ENCODE results near the gene G6PD.
"Not testable (repeated sequence)": the region's sequence is repeated elsewhere in the genome, so short reads cannot be mapped to it uniquely, and the experiment has no call there.

Gene G6PD

DNA sequence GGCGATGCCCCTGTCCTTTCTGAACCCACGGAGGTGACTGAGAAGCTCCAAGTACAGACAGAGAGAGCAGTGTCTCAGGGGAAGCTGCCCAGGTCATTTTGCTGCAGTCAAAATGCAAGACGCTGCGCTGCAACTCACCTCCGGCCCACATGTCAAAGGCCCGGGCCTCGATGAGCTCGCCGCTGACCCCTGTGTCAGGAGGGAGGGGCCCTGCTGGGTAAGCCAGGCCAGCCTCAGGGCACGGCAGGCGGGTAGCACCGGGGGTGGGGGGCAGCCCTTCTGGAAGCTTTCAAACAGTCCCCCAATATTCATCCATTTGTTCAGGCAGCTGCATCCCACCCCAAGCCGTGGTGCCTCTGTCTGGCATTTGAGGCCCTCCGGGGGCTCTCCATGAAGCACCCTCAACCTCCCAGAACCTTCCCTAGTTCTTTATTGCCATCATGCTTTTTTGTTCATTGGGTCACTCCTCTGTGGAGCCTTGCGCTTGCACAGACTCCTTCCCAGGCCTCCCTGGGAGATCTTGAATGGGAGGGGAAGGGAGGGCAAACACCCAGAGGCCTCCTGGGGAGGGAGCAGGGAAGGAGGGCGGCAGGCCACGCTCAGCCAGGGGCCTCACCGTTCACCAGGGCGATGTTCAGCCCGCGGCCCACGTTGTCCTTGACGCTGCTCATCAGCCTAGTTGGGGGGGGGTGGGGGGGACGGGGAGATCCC, 38.8 kb downstream of the G6PD start:
- TF ChIP-seq, protein P1, sequence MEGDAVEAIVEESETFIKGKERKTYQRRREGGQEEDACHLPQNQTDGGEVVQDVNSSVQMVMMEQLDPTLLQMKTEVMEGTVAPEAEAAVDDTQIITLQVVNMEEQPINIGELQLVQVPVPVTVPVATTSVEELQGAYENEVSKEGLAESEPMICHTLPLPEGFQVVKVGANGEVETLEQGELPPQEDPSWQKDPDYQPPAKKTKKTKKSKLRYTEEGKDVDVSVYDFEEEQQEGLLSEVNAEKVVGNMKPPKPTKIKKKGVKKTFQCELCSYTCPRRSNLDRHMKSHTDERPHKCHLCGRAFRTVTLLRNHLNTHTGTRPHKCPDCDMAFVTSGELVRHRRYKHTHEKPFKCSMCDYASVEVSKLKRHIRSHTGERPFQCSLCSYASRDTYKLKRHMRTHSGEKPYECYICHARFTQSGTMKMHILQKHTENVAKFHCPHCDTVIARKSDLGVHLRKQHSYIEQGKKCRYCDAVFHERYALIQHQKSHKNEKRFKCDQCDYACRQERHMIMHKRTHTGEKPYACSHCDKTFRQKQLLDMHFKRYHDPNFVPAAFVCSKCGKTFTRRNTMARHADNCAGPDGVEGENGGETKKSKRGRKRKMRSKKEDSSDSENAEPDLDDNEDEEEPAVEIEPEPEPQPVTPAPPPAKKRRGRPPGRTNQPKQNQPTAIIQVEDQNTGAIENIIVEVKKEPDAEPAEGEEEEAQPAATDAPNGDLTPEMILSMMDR (IDR thresholded peaks at IDR 0.05) = no peak
- Mint-ChIP-seq H3K4me3 (no peak overlapping the region), H3K9me3 (peaks cover 58% of the 10 kb centered on the region), H3K4me1 (peaks cover 32% of the 10 kb centered on the region), H3K27me3 (ENCODE audit: low read depth, poor library complexity) (peaks cover 2% of the 10 kb centered on the region), H3K27ac (no peak overlapping the region), H3K36me3 (ENCODE audit: low read depth) (peaks cover 28% of the 10 kb centered on the region)
- DNase-seq = no peak

DNA sequence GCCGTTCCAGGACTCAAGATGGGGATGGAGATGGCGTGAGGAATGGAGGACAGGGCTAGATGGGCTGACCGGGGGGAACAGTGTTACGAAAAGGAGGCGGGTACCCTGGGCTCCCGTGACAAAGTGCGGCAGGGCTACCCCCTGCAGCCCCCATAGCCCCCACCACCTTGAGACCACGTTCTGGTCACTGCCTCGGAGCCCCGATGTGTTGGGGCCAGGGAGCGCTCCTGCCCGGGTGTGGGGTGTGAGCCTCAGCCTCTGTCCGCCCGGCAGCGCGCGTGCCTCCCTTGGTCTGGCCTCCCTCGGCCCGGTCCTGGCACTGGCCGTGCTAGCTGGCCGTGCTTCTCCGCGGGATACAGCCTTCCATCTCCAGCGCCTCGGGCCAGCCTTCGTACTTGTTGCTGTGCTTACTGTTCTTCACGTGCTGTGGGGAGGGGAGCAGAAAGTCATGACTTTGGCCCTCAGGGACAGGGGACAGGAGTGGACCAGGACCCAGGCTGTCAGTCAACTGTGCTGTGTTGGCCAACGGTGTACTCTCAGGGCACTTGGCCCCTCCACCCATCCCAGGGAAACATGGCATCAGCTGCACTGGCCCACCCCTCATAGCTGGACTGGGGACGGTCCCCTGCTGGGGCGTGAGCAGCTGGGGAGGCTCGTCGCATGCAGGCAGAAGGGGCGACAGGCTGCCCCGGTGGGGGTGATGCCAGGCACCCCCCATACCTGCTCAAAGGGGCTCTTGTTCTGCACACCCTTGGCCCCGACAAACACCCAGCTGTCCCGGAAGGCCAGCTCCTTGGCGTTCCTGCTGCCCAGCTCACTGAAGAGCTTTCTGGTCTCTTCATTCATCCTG, 39.9 kb downstream of the G6PD start:
- DNase-seq = no peak

DNA sequence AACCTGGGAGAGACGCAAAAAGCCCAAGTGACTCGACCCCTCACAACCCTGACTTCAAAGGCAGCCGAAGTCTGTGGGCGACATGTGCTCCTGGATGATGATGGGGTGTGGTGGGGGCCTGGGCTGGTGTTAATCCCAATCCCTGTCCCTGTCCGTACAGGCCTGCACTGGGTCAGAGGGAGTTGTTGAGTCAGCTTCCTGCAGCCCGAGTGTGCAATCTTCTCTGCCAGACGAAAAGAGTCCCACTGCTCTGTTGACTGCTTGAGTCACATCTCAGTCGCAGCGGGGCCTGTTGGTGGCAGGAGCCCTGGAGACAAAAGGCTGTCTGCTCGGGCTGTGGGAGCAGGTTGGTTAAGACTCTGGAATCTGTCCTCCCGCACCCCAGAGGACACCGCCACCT, 40.9 kb downstream of the G6PD start:
- no peak for DNase-seq
- H3K27ac Mint-ChIP-seq = no peak overlapping the region
- H3K36me3 Mint-ChIP-seq (ENCODE audit: low read depth) = peaks cover 23% of the 10 kb centered on the region
- TF ChIP-seq, protein P1 (IDR thresholded peaks at IDR 0.05) = no peak
- no peaks in the 10 kb centered on the region for H3K27me3 Mint-ChIP-seq (ENCODE audit: low read depth, poor library complexity)
- H3K9me3 Mint-ChIP-seq = peaks cover 57% of the 10 kb centered on the region
- H3K4me3 Mint-ChIP-seq = no peak overlapping the region
- H3K4me1 Mint-ChIP-seq = peaks cover 20% of the 10 kb centered on the region

More for the DNA sequence above, 39.9 kb downstream of the G6PD start:
- Mint-ChIP-seq H3K9me3 (peaks cover 58% of the 10 kb centered on the region), H3K27me3 (ENCODE audit: low read depth, poor library complexity) (no peaks in the 10 kb centered on the region), H3K4me3 (no peak overlapping the region), H3K4me1 (peaks cover 30% of the 10 kb centered on the region), H3K36me3 (ENCODE audit: low read depth) (peaks cover 28% of the 10 kb centered on the region), H3K27ac (peak overlapping the region; percentile 25)
- TF ChIP-seq, protein P1 (IDR thresholded peaks at IDR 0.05) = no peak

DNA sequence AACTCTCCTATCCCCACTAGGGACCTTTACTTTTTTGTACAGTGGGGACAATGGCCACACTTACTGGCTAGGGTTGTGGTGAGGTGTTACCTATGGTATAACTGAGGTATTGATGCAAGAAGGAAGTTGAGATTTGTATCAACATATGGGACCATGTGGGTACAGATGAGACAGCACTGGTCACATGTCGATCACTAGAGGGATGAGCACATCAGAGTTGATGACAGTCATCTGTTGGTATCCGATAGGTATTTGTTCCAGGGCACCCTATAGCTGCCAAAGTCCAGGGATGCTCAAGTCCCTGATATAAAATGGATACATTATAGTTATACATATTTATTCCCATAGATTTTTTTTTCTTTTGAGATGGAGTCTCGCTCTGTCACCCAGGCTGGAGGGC, 43.7 kb downstream of the G6PD start:
- no peak overlapping the region for H3K27ac Mint-ChIP-seq
- DNase-seq = no peak
- H3K36me3 Mint-ChIP-seq (ENCODE audit: low read depth) = peaks cover 5% of the 10 kb centered on the region
- TF ChIP-seq, protein P1 (IDR thresholded peaks at IDR 0.05) = no peak
- no peaks in the 10 kb centered on the region for H3K27me3 Mint-ChIP-seq (ENCODE audit: low read depth, poor library complexity)
- H3K4me1 Mint-ChIP-seq = peaks cover 10% of the 10 kb centered on the region
- H3K9me3 Mint-ChIP-seq = peaks cover 47% of the 10 kb centered on the region
- no peak overlapping the region for H3K4me3 Mint-ChIP-seq

DNA sequence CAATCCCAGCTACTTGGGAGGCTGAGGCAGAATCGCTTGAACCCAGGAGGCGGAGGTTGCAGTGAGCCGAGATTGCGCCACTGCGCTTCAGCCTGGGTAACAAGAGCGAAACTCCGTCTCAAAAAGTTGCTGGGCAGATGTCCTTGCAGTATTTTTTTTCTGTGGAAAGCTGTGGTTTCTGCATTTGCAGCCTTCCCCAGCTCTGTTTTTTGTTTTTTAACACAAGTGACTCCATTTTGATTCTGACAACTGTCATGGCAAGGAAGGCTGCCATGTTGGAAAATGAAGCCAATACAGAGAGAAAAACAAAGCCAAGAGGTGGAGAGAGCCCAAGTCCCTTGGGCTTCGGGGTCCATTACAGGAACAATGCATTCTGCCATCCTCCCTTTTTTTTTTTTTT, 44.5 kb downstream of the G6PD start:
- peaks cover 5% of the 10 kb centered on the region for H3K36me3 Mint-ChIP-seq (ENCODE audit: low read depth)
- no peak for DNase-seq
- H3K27ac Mint-ChIP-seq = no peak overlapping the region
- TF ChIP-seq, protein P1 (IDR thresholded peaks at IDR 0.05) = no peak
- H3K4me3 Mint-ChIP-seq = no peak overlapping the region
- H3K9me3 Mint-ChIP-seq = peaks cover 44% of the 10 kb centered on the region
- H3K27me3 Mint-ChIP-seq (ENCODE audit: low read depth, poor library complexity) = no peaks in the 10 kb centered on the region
- peaks cover 10% of the 10 kb centered on the region for H3K4me1 Mint-ChIP-seq

DNA sequence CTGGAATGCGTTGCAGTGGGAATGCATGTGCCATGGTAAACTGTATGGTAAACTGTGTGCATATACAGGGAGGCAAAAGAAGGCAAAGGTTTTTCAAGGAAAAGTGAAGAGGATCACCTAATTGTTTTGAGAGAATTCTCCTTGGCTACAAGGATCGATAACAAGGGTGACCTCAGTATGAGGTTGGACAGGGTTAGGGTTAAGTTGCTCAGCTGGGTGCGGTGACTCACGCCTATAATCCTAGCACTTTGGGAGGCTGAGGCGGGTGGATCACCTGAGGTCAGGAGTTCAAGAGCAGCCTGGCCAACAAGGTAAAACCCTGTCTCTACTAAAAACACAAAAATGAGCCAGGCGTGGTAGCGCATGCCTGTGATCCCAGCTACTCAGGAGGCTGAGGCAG, 45.2 kb downstream of the G6PD start:
- DNase-seq; H3K4me1 Mint-ChIP-seq; H3K27me3 Mint-ChIP-seq (ENCODE audit: low read depth, poor library complexity); H3K27ac Mint-ChIP-seq; H3K4me3 Mint-ChIP-seq; H3K36me3 Mint-ChIP-seq (ENCODE audit: low read depth): not testable (repeated sequence)
- H3K9me3 Mint-ChIP-seq = peaks cover 49% of the 10 kb centered on the region

DNA sequence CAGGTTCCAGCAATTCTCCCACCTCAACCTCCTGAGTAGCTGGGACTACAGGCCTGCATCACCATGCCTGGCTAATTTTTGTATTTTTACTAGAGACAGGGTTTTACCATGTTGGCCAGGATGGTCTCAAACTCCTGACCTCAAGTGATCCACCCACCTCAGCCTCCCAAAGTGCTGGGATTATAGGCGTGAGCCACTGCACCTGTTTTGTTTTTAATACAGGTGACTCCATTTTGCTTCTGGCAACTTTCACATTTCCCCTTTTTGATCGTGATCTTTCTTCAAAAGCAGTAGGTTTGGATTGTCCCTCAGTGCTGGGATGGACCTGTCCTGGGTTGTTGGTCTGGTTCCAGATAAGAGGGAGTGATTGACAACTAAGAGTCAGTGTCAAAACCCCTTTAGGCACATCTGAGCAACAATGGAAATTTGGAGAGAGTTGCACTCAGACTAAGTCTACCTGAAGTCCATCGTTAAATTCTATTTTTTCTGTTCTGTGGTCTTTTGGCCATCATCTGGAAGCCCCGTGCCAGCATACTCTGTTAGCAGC, 50.0 kb downstream of the G6PD start:
- not testable (repeated sequence) for H3K4me1 Mint-ChIP-seq; DNase-seq; H3K4me3 Mint-ChIP-seq; H3K27me3 Mint-ChIP-seq (ENCODE audit: low read depth, poor library complexity); H3K36me3 Mint-ChIP-seq (ENCODE audit: low read depth); H3K27ac Mint-ChIP-seq
- peaks cover 47% of the 10 kb centered on the region for H3K9me3 Mint-ChIP-seq
